GM23338 (cell line): ENCODE measurements around the gene PVALB. TPM values are rescaled to one million over a fixed set of nuclear protein-coding genes. Genes with fewer than 3 reads are reported as not detected.

ENCODE experiments used
- ATAC-seq: fragments of 200-7000 bp; cut with Tn5 transposase; 3 replicates; pipeline ENCODE4 v1.9.1; 2020
- DNase-seq: peaks from one replicate; pipeline ENCODE4 v3.0.0-alpha.2; 2015; ENCODE audit warnings: low spot score
- H2AFZ ChIP-seq: fragments of 200-600 bp; sonication (generic); 2 replicates; pipeline ENCODE4 v1.8.0; 2016; ENCODE audit warnings: antibody characterized with exemption, mild to moderate bottlenecking, moderate library complexity
- H3F3A ChIP-seq: fragments of 200-600 bp; sonication (generic); replicated peaks from 2 replicates; pipeline ENCODE4 v1.8.0; 2017; ENCODE audit warnings: antibody characterized with exemption, mixed run types, low read depth
- H3K27ac ChIP-seq: fragments of 200-600 bp; sonication (generic); 2 replicates; pipeline ENCODE4 v1.6.1; 2016; ENCODE audit warnings: low read depth
- H3K27me3 ChIP-seq: fragments of 200-600 bp; sonication (generic); 2 replicates; pipeline ENCODE4 v1.8.0; 2016; ENCODE audit warnings: mild to moderate bottlenecking, mixed run types, moderate library complexity; ENCODE audit not compliant: insufficient read depth
- H3K36me3 ChIP-seq: fragments of 200-600 bp; sonication (generic); 2 replicates; pipeline ENCODE4 v1.8.0; 2016; ENCODE audit warnings: mild to moderate bottlenecking; ENCODE audit not compliant: insufficient read depth
- H3K4me1 ChIP-seq: fragments of 200-600 bp; sonication (generic); 2 replicates; pipeline ENCODE4 v1.8.0; 2016; ENCODE audit warnings: mild to moderate bottlenecking, moderate library complexity; ENCODE audit not compliant: insufficient read depth
- H3K4me2 ChIP-seq: fragments of 200-600 bp; sonication (generic); 2 replicates; pipeline ENCODE4 v1.7.1; 2017; ENCODE audit warnings: mixed run types
- H3K4me3 ChIP-seq: fragments of 200-600 bp; sonication (generic); 2 replicates; pipeline ENCODE4 v1.6.1; 2016; ENCODE audit warnings: mixed run types
- H3K79me2 ChIP-seq: fragments of 200-600 bp; sonication (generic); replicated peaks from 2 replicates; pipeline ENCODE4 v1.8.0; 2017; ENCODE audit warnings: mild to moderate bottlenecking; ENCODE audit not compliant: insufficient read depth
- H3K9me2 ChIP-seq: fragments of 200-600 bp; sonication (generic); 2 replicates; pipeline ENCODE4 v1.8.0; 2017; ENCODE audit not compliant: insufficient read depth
- H4K20me1 ChIP-seq: fragments of 200-600 bp; sonication (generic); replicated peaks from 2 replicates; pipeline ENCODE4 v1.8.0; 2017; ENCODE audit warnings: mild to moderate bottlenecking; ENCODE audit not compliant: insufficient read depth
- H3K27ac Mint-ChIP-seq: 2 replicates; pipeline ENCODE4 v1.8.0; 2020; ENCODE audit warnings: inconsistent platforms, mild to moderate bottlenecking, moderate library complexity, mixed read lengths
- H3K27me3 Mint-ChIP-seq: 3 replicates; pipeline ENCODE4 v1.8.0; 2022; ENCODE audit warnings: low read depth, mild to moderate bottlenecking, moderate library complexity, mixed read lengths, inconsistent platforms; ENCODE audit not compliant: insufficient read depth, poor library complexity
- H3K36me3 Mint-ChIP-seq: 3 replicates; pipeline ENCODE4 v1.8.0; 2021; ENCODE audit warnings: low read depth, mild to moderate bottlenecking, inconsistent platforms, moderate library complexity, mixed read lengths
- H3K4me1 Mint-ChIP-seq: 3 replicates; pipeline ENCODE4 v1.8.0; 2020; ENCODE audit warnings: mild to moderate bottlenecking, inconsistent platforms, mixed read lengths
- H3K4me3 Mint-ChIP-seq: 3 replicates; pipeline ENCODE4 v1.8.0; 2021; ENCODE audit warnings: moderate library complexity, mild to moderate bottlenecking, inconsistent platforms, mixed read lengths
- H3K9me3 Mint-ChIP-seq: 3 replicates; pipeline ENCODE4 v1.8.0; 2020; ENCODE audit warnings: moderate library complexity, mild to moderate bottlenecking, inconsistent platforms, mixed read lengths
- CREB1 ChIP-seq: fragments of 250-450 bp; sonication (Bioruptor Pico); IDR thresholded peaks from 2 replicates; pipeline ENCODE4 v1.5.0; 2020; ENCODE audit warnings: low read depth, mild to moderate bottlenecking, moderate library complexity
- NANOG ChIP-seq: IDR thresholded peaks from 2 replicates; pipeline ENCODE4 v1.6.1; 2016; ENCODE audit warnings: antibody characterized with exemption, borderline replicate concordance
- POLR2AphosphoS5 ChIP-seq: IDR thresholded peaks from 2 replicates; pipeline ENCODE4 v1.6.1; 2016; ENCODE audit warnings: antibody characterized with exemption, low read depth
- STAT1 ChIP-seq: IDR thresholded peaks from one replicate; pipeline ENCODE4 v1.6.1; 2016; ENCODE audit warnings: antibody characterized with exemption; ENCODE audit not compliant: unreplicated experiment
- polyA plus RNA-seq: library from polyadenylated mRNA; unstranded; fragments of >200 nt; fragmentation: Nextera tagmentation; extraction: Ambion mirVana; gene quantifications from 2 replicates; pipeline ENCODE4 v1.2.1, GENCODE V29; 2016
- total RNA-seq: library from RNA; depleted of rRNA; stranded (reverse); fragments of >200 nt; shearing (Covaris generic); gene quantifications from 2 replicates; pipeline ENCODE4 v1.2.3, GENCODE V29; 2014
- TF ChIP-seq, protein P1 (sequence below): IDR thresholded peaks from one replicate; pipeline ENCODE4 v1.6.1; 2018; ENCODE audit warnings: antibody characterized with exemption; ENCODE audit not compliant: unreplicated experiment
- TF ChIP-seq, protein P2 (sequence below), 2 experiments: fragments of 200-600 bp in 1 of 2; sonication (generic) in 1 of 2; conservative IDR thresholded peaks; 2 replicates each; pipeline versions ENCODE4 v1.5.1 to v1.6.1; 2016 to 2017; ENCODE audit warnings: antibody characterized with exemption in 2 of 2, low read depth in 2 of 2, mild to moderate bottlenecking in 2 of 2, moderate library complexity in 1 of 2

The PVALB gene
- total and polyA plus RNA-seq, 2 experiments from 2014 or later, result 7.9 TPM; not detected in 1

GRCh38 chr22:36776722-36777121 lies 40.1 kb downstream of the PVALB start:
- DNase-seq, result no peak
- Histone ChIP-seq H3K27ac (no peak overlapping the region), H3K36me3 (no peaks in the 10 kb centered on the region), H3K4me2 (peak overlapping the region; percentile 56), H3K9me2 (no peaks in the 10 kb centered on the region), H4K20me1 (no peaks in the 10 kb centered on the region), H2AFZ (peak overlapping the region; percentile 1; the same call in 1 of the 2 replicates), H3K4me3 (peak overlapping the region; percentile 34), H3K27me3 (peaks cover 8% of the 10 kb centered on the region), H3F3A (no peaks in the 10 kb centered on the region), H3K4me1 (peaks cover 7% of the 10 kb centered on the region), H3K79me2 (peaks cover 3% of the 10 kb centered on the region; the same call in 1 of the 2 replicates)
- Mint-ChIP-seq H3K4me3 (peak overlapping the region; percentile 85), H3K27me3 (peaks cover 22% of the 10 kb centered on the region), H3K9me3 (peaks cover 32% of the 10 kb centered on the region), H3K4me1 (peaks cover 16% of the 10 kb centered on the region), H3K27ac (peak overlapping the region; percentile 89; the same call in 1 of the 2 replicates), H3K36me3 (peaks cover 25% of the 10 kb centered on the region)
- TF ChIP-seq STAT1, result no peak
- TF ChIP-seq, protein P1, sequence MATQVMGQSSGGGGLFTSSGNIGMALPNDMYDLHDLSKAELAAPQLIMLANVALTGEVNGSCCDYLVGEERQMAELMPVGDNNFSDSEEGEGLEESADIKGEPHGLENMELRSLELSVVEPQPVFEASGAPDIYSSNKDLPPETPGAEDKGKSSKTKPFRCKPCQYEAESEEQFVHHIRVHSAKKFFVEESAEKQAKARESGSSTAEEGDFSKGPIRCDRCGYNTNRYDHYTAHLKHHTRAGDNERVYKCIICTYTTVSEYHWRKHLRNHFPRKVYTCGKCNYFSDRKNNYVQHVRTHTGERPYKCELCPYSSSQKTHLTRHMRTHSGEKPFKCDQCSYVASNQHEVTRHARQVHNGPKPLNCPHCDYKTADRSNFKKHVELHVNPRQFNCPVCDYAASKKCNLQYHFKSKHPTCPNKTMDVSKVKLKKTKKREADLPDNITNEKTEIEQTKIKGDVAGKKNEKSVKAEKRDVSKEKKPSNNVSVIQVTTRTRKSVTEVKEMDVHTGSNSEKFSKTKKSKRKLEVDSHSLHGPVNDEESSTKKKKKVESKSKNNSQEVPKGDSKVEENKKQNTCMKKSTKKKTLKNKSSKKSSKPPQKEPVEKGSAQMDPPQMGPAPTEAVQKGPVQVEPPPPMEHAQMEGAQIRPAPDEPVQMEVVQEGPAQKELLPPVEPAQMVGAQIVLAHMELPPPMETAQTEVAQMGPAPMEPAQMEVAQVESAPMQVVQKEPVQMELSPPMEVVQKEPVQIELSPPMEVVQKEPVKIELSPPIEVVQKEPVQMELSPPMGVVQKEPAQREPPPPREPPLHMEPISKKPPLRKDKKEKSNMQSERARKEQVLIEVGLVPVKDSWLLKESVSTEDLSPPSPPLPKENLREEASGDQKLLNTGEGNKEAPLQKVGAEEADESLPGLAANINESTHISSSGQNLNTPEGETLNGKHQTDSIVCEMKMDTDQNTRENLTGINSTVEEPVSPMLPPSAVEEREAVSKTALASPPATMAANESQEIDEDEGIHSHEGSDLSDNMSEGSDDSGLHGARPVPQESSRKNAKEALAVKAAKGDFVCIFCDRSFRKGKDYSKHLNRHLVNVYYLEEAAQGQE, result no peak
- no peak for ATAC-seq

GRCh38 chr22:36775964-36776669 lies 40.7 kb downstream of the PVALB start, which contains the start of gene IFT27:
Gene IFT27, minus strand, starts transcription at chr22:36776119. Its CDS starts 412 bp downstream, at chr22:36775707.
- TF ChIP-seq, protein P2, sequence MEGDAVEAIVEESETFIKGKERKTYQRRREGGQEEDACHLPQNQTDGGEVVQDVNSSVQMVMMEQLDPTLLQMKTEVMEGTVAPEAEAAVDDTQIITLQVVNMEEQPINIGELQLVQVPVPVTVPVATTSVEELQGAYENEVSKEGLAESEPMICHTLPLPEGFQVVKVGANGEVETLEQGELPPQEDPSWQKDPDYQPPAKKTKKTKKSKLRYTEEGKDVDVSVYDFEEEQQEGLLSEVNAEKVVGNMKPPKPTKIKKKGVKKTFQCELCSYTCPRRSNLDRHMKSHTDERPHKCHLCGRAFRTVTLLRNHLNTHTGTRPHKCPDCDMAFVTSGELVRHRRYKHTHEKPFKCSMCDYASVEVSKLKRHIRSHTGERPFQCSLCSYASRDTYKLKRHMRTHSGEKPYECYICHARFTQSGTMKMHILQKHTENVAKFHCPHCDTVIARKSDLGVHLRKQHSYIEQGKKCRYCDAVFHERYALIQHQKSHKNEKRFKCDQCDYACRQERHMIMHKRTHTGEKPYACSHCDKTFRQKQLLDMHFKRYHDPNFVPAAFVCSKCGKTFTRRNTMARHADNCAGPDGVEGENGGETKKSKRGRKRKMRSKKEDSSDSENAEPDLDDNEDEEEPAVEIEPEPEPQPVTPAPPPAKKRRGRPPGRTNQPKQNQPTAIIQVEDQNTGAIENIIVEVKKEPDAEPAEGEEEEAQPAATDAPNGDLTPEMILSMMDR (conservative IDR thresholded peaks at IDR 0.05; ENCODE audit: low read depth in 2 of 2), result no peak
- peak; percentile 56 for TF ChIP-seq POLR2AphosphoS5
- TF ChIP-seq CREB1 (CRISPR knock-in tag), result peak; percentile 85
- no peak; the same call in 1 of the 2 replicates for TF ChIP-seq NANOG
- peak within 1 kb of the TSS; percentile 91 for H3K4me2 ChIP-seq
- peak; percentile 94 for ATAC-seq
- peaks cover 17% of the 10 kb centered on the region for H3K4me1 Mint-ChIP-seq
- no peaks in the 10 kb centered on the region for H3F3A ChIP-seq
- no peaks in the 10 kb centered on the region for H4K20me1 ChIP-seq
- H3K27me3 Mint-ChIP-seq, result peaks cover 25% of the 10 kb centered on the region
- peak within 1 kb of the TSS; percentile 85 for H3K4me3 Mint-ChIP-seq
- H3K4me3 ChIP-seq, result peak within 1 kb of the TSS; percentile 68
- peaks cover 25% of the 10 kb centered on the region for H3K36me3 Mint-ChIP-seq
- DNase-seq, result peak; percentile 100
- H3K36me3 ChIP-seq, result no peaks in the 10 kb centered on the region
- H3K79me2 ChIP-seq, result peaks cover 3% of the 10 kb centered on the region; the same call in 1 of the 2 replicates
- no peaks in the 10 kb centered on the region for H3K9me2 ChIP-seq
- peaks cover 8% of the 10 kb centered on the region for H3K27me3 ChIP-seq
- H3K9me3 Mint-ChIP-seq, result peaks cover 32% of the 10 kb centered on the region
- peak within 1 kb of the TSS; percentile 89; the same call in 1 of the 2 replicates for H3K27ac Mint-ChIP-seq
- no peak within 1 kb of the TSS for H3K27ac ChIP-seq
- H2AFZ ChIP-seq, result peak within 1 kb of the TSS; percentile 1; the same call in 1 of the 2 replicates
- H3K4me1 ChIP-seq, result peaks cover 7% of the 10 kb centered on the region
